HG03025 (cell line): ENCODE data around the gene NRXN3.

Experiments used
- ATAC-seq: cut with Tn5 transposase; IDR thresholded peaks from one replicate; pipeline ENCODE4 v1.9.1; 2021; ENCODE audit warnings: mild to moderate bottlenecking, moderate library complexity; ENCODE audit not compliant: unreplicated experiment, low FRiP score

Gene NRXN3

DNA sequence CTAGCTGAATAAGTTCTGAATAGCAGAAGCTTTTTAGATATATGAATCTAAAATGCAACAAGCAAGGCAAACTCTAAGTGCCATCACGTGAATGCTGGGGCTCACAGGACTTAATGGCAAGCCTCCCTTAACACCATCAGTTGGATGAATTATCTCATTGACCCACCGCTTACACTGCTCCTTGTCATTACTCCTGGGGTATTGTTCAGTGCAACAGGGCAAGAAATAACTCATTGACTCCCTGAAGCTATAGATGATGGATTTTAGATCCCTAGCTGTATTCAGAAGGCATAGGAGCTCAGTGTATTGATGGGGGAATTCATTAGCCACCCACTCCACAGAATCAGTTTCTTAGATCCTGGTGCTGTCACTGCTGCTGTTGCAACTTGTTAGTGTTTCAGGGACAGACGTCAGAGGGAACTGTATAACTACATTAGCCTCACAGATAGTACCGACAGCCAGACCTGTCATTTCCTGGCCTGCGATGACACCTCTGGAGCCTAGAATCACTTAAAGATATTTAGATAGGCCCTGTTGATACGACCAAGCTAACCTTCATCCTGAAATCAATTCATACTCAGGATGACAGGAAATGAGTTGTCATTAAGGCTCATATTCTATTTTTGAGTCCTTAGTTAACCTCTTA lies 1305.8 kb downstream of the NRXN3 start:
- no peak for ATAC-seq

- ATAC-seq: no peak
These were observed 1306.4 kb downstream of the NRXN3 start for GRCh38 chr14:79476552-79476951.

DNA sequence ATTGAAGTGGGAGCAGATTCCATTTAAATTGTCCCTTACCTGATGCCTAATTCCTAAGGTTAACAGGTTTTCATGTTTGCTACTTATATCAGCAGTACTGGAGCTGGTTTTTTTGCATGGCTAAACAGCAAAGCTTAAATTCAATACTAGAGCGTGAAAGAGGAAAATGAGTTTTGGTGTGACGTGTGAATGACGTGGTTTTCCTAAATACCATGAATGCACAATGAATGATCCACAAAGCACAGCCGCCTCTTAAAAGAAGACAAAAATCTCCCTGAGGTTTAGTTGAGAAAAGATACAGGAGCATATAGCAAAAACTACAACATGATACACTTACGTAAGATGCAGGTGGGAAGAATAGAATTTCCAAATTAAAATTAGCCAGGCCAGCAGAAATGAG lies 1310.0 kb downstream of the NRXN3 start:
- ATAC-seq: no peak

- ATAC-seq: no peak
These were observed 1312.7 kb downstream of the NRXN3 start for GRCh38 chr14:79482825-79483224.

- no peak for ATAC-seq
These were observed 1313.6 kb downstream of the NRXN3 start for GRCh38 chr14:79483477-79484388.

DNA sequence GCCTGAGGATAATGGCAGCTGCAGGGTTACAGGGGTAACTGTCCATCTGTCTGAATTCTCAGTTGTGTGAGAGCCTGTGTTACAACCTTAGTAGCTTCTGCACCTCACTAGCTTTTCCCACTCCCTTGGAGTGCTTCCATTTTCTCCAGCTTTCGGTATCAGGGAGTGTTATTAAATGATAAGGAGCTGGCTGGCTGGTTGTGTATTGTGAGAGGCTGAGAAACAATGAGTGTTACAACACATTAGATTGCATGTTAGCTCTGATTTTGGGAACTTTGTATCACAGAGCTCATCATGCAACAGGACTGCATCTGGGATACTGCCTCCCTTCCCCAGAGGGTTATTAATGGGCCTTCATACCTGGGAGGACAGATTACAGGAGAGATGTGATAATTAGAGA lies 1317.5 kb downstream of the NRXN3 start:
- no peak for ATAC-seq

DNA sequence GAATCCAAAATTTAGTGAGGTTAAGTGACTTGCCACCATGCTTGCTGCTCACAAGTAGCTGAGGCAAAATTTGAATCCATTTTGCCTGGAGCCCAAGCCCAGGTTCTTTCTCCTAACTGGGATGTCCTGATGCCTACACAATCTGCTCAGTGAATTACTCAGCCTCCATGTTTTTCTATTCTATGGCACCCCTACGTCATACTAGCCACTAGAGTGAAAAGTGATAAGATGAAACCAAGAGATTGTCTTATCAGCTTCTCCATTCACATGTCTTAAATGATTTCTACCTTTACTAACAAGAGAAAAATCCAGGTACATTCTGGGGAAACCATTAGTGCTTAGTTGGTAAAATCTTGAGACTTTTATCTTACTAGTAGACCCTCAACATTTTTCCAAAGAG lies 1321.0 kb downstream of the NRXN3 start:
- no peak for ATAC-seq

DNA sequence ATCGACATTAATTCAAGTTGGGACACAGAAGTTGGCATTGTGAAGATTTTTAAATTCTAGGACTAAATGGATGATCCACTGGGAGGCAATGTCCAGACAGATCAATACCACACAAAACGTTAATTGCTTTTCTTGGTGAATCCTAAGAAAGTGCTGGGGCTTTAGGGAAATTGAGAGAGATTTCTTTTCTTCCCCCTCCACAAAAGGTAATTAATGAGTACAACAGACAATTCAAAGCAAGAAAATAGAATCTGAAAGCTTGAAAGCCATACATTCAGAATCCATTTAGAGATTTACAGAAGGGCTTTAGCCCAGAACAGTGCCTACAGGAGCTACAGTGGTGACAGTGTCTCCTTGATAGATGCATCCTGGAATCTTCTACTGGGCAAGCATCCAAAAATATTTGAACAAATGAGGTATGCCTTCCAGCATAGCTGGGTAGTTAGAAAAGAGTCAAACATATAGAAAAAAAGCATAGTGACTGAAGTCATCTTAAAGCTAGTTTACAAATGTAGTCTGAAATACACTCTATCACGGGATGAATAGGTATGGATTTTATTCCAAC lies 1323.0 kb downstream of the NRXN3 start:
- no peak for ATAC-seq

DNA sequence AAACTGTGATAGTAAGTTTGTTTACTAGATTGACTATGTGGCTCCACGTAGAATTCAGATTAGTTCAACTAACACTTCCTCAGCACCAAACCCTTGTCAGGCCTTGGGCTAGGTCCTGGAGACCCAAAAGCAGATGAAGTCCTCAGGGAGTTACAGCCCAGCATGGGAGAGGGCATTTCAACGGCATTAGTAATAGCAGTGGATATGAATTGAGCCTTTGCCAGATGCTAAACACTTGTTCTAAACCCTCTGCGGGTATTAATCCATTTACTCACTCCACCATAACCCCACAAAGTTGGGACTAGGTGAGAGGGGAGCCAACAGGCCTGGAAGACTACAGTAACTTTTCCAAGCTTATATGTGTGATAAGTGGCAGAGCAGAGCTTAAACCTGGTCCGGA lies 1326.5 kb downstream of the NRXN3 start:
- no peak for ATAC-seq

DNA sequence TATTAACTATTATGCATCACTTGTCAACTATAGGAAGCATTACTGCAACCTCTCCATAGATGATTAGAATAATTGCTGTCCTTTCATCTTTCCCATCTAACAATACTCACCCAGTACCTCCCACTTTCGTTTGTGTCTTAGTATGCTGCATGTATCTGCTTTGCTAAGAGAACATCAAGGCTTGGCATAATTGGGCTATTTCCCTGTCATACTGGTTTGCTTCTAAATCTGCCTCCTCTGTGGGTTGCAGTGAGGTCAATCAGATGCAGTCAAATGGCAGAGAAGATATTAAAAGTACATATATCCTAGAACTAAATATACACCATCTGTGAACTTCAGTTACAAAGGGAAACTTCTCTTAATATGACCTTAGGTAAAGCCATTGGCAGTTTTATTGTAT lies 1330.3 kb downstream of the NRXN3 start:
- no peak for ATAC-seq

- ATAC-seq: no peak
These were observed 1332.1 kb downstream of the NRXN3 start for GRCh38 chr14:79502136-79502750.

DNA sequence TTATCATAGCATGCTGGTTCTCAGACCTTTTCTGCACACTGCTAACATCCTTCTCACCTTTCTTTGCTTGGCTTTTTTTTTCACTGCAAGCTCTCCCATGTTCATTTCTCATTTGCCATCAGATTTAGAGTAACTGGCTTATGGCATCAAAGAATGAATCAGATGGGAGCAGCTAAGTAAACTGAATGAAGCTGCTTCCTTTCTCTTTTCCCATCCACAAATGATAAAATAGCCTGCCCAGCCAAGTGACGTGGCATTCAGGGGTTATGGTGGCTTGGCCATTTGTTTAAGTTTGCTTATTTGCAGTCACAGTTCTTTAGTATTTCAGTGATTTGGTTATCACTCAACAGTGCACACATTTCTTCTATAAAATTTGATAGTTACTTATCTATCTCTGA lies 1332.6 kb downstream of the NRXN3 start:
- ATAC-seq: no peak

DNA sequence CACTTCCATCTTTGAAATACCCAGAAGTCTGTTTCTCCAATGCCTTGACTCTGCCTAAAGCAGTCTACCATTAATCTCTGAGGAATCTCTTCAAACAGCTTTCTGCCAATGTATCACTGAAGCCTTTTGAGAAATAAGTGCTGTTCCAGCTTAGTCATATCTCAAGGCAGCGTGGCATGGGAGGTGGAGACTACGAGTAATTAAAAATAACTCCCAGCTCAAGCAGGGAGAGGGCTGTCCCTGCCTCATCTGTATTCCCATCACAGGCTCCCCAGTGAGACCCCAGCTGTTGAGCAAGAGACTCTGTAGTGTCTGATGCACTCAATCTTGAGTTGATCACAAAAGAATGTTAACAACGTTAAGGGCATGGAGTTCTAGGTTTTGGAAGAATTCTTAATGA lies 1340.5 kb downstream of the NRXN3 start:
- ATAC-seq: no peak

DNA sequence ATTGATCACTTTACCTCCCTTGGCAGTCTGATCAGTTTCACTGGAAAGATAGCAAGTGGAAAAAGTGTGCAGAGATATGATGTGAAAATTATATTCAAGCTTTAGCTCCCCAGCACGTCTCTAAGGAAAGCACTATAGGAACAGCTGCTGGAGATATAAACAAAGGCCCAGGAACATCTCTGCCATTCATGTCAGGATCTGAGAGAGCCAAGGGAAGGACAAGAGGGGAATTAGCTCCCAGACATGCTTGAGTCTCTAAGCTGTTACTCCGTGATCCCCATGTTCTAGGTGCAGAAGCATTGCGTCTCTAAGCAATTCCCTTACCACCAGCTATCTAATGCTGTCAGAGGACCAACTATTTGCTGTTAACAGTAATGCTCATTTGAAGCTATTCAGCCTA lies 1341.0 kb downstream of the NRXN3 start:
- ATAC-seq: no peak

GRCh38 chr14:79513446-79513845 lies 1343.3 kb downstream of the NRXN3 start:
- no peak for ATAC-seq

- ATAC-seq: no peak
These were observed 1344.5 kb downstream of the NRXN3 start for GRCh38 chr14:79514700-79515099.

- ATAC-seq: no peak
These were observed 1345.0 kb downstream of the NRXN3 start for GRCh38 chr14:79515158-79515557.

- ATAC-seq: no peak
These were observed 1345.8 kb downstream of the NRXN3 start for GRCh38 chr14:79516009-79516408.

DNA sequence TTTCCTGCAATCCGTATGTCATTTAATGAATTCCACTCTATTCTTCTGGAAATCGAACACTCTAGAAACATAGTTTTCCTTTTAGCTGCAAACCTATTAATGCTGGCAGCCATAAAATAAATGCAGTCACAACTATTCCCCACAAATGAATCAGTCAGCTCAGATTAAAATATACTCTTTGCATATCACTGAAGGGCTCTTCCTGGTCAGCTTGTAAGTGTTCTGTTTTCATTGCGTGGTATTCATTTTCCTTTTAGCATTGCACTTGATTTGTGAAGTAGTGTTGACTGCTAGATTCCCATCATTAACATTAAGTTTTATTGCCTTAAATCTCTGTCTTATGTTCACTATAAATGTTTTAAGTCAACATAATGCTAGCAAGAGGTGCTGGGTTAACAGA lies 1355.2 kb downstream of the NRXN3 start:
- no peak for ATAC-seq

GRCh38 chr14:79528828-79529416 lies 1358.7 kb downstream of the NRXN3 start:
- no peak for ATAC-seq

DNA sequence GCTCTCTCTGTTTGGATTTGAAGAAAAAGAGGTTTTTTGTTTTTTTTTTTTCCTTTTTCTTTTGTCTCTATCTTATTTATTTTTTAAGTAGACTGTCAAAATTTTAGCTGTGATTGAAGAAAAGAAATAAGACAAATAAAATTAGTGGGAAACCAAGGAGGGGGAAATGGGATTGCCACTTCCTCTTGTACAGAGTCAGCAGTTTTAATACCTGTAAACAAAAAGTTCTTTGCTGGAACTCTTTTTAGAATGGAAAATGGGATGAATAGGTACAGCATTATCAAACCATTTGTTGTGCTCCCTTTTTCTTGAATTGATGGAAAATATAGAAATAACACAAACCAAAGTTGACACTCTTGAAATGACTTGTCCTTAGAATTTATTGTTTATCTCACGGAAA lies 1360.4 kb downstream of the NRXN3 start:
- ATAC-seq: no peak
